GM12874 (cell line): ENCODE measurements around the gene KIAA1671.

Experiments used
- CTCF ChIP-seq: IDR thresholded peaks from 2 replicates; pipeline ENCODE4 v1.5.1; 2011; ENCODE audit warnings: low read depth, mild to moderate bottlenecking, control low read depth, low read length, moderate library complexity; ENCODE audit not compliant: insufficient read depth

The KIAA1671 gene

GRCh38 chr22:25219211-25219689 lies 266.7 kb downstream of the KIAA1671 start, which contains the start of gene CRYBB2:
Gene CRYBB2, plus strand, starts transcription at chr22:25219639. Its CDS starts 1,791 bp downstream, at chr22:25221430.
- no peak for TF ChIP-seq CTCF

GRCh38 chr22:25219948-25220442 lies 267.5 kb downstream of the KIAA1671 start:
- no peak for TF ChIP-seq CTCF

- TF ChIP-seq CTCF, result no peak
Measured at GRCh38 chr22:25221790-25222189, 269.3 kb downstream of the KIAA1671 start.

GRCh38 chr22:25223269-25223850 lies 270.8 kb downstream of the KIAA1671 start:
- no peak for TF ChIP-seq CTCF

- TF ChIP-seq CTCF, result no peak
Measured at GRCh38 chr22:25228822-25229221, 276.3 kb downstream of the KIAA1671 start.

- TF ChIP-seq CTCF, result no peak
Measured at GRCh38 chr22:25232301-25232700, 279.8 kb downstream of the KIAA1671 start.

GRCh38 chr22:25235547-25236290 lies 283.2 kb downstream of the KIAA1671 start:
- peak; percentile 86 for TF ChIP-seq CTCF
